IPS DF 4.7 (cell line): ENCODE results near the gene SDK2.

Source experiments
- DNase-seq: peaks from one replicate; pipeline ENCODE4 v3.0.0-alpha.2; 2013; ENCODE audit warnings: low spot score; ENCODE audit errors: extremely low read depth

Gene SDK2

GRCh38 chr17:73397278-73397826, 246.9 kb downstream of the SDK2 start:
- DNase-seq, result no peak

- no peak for DNase-seq
These were observed 247.6 kb downstream of the SDK2 start for GRCh38 chr17:73396431-73397277.

- DNase-seq, result no peak
These were observed 249.5 kb downstream of the SDK2 start for GRCh38 chr17:73394512-73395450.

GRCh38 chr17:73393962-73394361, 250.3 kb downstream of the SDK2 start:
- DNase-seq, result no peak

GRCh38 chr17:73393381-73393780, 250.9 kb downstream of the SDK2 start:
- DNase-seq, result no peak

- no peak for DNase-seq
These were observed 252.6 kb downstream of the SDK2 start for GRCh38 chr17:73391331-73392265.

GRCh38 chr17:73390851-73391250, 253.4 kb downstream of the SDK2 start:
- DNase-seq, result no peak

- no peak for DNase-seq
These were observed 254.0 kb downstream of the SDK2 start for GRCh38 chr17:73390221-73390620.

GRCh38 chr17:73389411-73389810, 254.8 kb downstream of the SDK2 start:
- DNase-seq, result no peak

- DNase-seq, result no peak
These were observed 255.7 kb downstream of the SDK2 start for GRCh38 chr17:73388578-73388905.

GRCh38 chr17:73387746-73388577, 256.3 kb downstream of the SDK2 start:
- no peak for DNase-seq

GRCh38 chr17:73386561-73386960, 257.7 kb downstream of the SDK2 start:
- DNase-seq, result no peak

GRCh38 chr17:73384926-73385325, 259.3 kb downstream of the SDK2 start:
- DNase-seq, result no peak

GRCh38 chr17:73380439-73381106, 263.7 kb downstream of the SDK2 start:
- no peak for DNase-seq

GRCh38 chr17:73379826-73380225, 264.4 kb downstream of the SDK2 start:
- DNase-seq, result no peak

GRCh38 chr17:73378974-73379470, 265.2 kb downstream of the SDK2 start:
- no peak for DNase-seq

GRCh38 chr17:73376636-73377035, 267.6 kb downstream of the SDK2 start:
- DNase-seq, result no peak

GRCh38 chr17:73376152-73376551, 268.1 kb downstream of the SDK2 start:
- no peak for DNase-seq

- DNase-seq, result no peak
These were observed 272.4 kb downstream of the SDK2 start for GRCh38 chr17:73371836-73372235.
